ENCODE measurements around the gene MICAL2. TPM values are rescaled to one million over a fixed set of nuclear protein-coding genes. Genes with fewer than 3 reads are reported as not detected.

MICAL2 gene
- total RNA-seq, 1 experiment from 2014 or later: 247 TPM

GRCh38 chr11:12225046-12225739 lies 114.8 kb downstream of the MICAL2 start:
- Mint-ChIP-seq H3K4me1 (ENCODE audit: low read depth, unreplicated experiment) (peaks cover 41% of the 10 kb centered on the region), H3K4me3 (ENCODE audit: unreplicated experiment) (no peak overlapping the region), H3K27ac (ENCODE audit: unreplicated experiment) (peak overlapping the region; percentile 81), H3K36me3 (ENCODE audit: insufficient read depth, unreplicated experiment) (peaks cover 100% of the 10 kb centered on the region), H3K27me3 (ENCODE audit: insufficient read depth, unreplicated experiment) (no peaks in the 10 kb centered on the region), H3K9me3 (ENCODE audit: unreplicated experiment) (no peaks in the 10 kb centered on the region)
- ChIA-PET CTCF (no interaction called here), POLR2A (no interaction called here)
- BruUV-seq (replicated peaks): no TSS peak
- Histone ChIP-seq H3K4me1 (peaks cover 55% of the 10 kb centered on the region), H3K9me3 (no peaks in the 10 kb centered on the region), H3K4me3 (ENCODE audit: low read depth, low read length) (no peak overlapping the region), H3K36me3 (ENCODE audit: control insufficient read depth, insufficient read depth, low read length) (peaks cover 13% of the 10 kb centered on the region), H3K27me3 (replicated peaks; ENCODE audit: control insufficient read depth, insufficient read depth, low read length) (no peaks in the 10 kb centered on the region)
- no peak for TF ChIP-seq CTCF (IDR thresholded peaks at IDR 0.05; ENCODE audit: insufficient read depth in 1 of 2, low read depth in 1 of 2, low read length in 1 of 2, severe bottlenecking in 1 of 2, unreplicated experiment in 1 of 2)
- intact Hi-C loops (cut with micrococcal nuclease; ENCODE audit: unreplicated experiment): no loop called here
- DNase-seq: no peak

GRCh38 chr11:12226093-12226492 lies 115.7 kb downstream of the MICAL2 start:
- H3K4me1 Mint-ChIP-seq (ENCODE audit: low read depth, unreplicated experiment): peaks cover 46% of the 10 kb centered on the region
- no peak for DNase-seq
- H3K36me3 Mint-ChIP-seq (ENCODE audit: insufficient read depth, unreplicated experiment): peaks cover 100% of the 10 kb centered on the region
- H3K27ac Mint-ChIP-seq (ENCODE audit: unreplicated experiment): peak overlapping the region; percentile 48
- Histone ChIP-seq H3K27me3 (replicated peaks; ENCODE audit: control insufficient read depth, insufficient read depth, low read length) (no peaks in the 10 kb centered on the region), H3K4me3 (ENCODE audit: low read depth, low read length) (no peak overlapping the region), H3K9me3 (no peaks in the 10 kb centered on the region), H3K36me3 (ENCODE audit: control insufficient read depth, insufficient read depth, low read length) (peaks cover 11% of the 10 kb centered on the region), H3K4me1 (peaks cover 50% of the 10 kb centered on the region)
- ChIA-PET POLR2A (no interaction called here), CTCF (no interaction called here)
- no peak for TF ChIP-seq CTCF (IDR thresholded peaks at IDR 0.05; ENCODE audit: insufficient read depth in 1 of 2, low read depth in 1 of 2, low read length in 1 of 2, severe bottlenecking in 1 of 2, unreplicated experiment in 1 of 2)
- H3K4me3 Mint-ChIP-seq (ENCODE audit: unreplicated experiment): no peak overlapping the region
- no TSS peak for BruUV-seq (replicated peaks)
- H3K9me3 Mint-ChIP-seq (ENCODE audit: unreplicated experiment): no peaks in the 10 kb centered on the region
- intact Hi-C loops (cut with micrococcal nuclease; ENCODE audit: unreplicated experiment): no loop called here
- H3K27me3 Mint-ChIP-seq (ENCODE audit: insufficient read depth, unreplicated experiment): no peaks in the 10 kb centered on the region

- Histone ChIP-seq H3K4me1 (peaks cover 50% of the 10 kb centered on the region), H3K27me3 (replicated peaks; ENCODE audit: control insufficient read depth, insufficient read depth, low read length) (no peaks in the 10 kb centered on the region), H3K4me3 (ENCODE audit: low read depth, low read length) (no peak overlapping the region), H3K9me3 (no peaks in the 10 kb centered on the region), H3K36me3 (ENCODE audit: control insufficient read depth, insufficient read depth, low read length) (peaks cover 9% of the 10 kb centered on the region)
- Mint-ChIP-seq H3K4me3 (ENCODE audit: unreplicated experiment) (no peak overlapping the region), H3K27ac (ENCODE audit: unreplicated experiment) (peak overlapping the region; percentile 75), H3K27me3 (ENCODE audit: insufficient read depth, unreplicated experiment) (no peaks in the 10 kb centered on the region), H3K4me1 (ENCODE audit: low read depth, unreplicated experiment) (peaks cover 45% of the 10 kb centered on the region), H3K9me3 (ENCODE audit: unreplicated experiment) (no peaks in the 10 kb centered on the region), H3K36me3 (ENCODE audit: insufficient read depth, unreplicated experiment) (peaks cover 100% of the 10 kb centered on the region)
- no TSS peak for BruUV-seq (replicated peaks)
- POLR2A ChIA-PET: no interaction called here
- intact Hi-C loops (cut with micrococcal nuclease; ENCODE audit: unreplicated experiment): no loop called here
- no peak for DNase-seq
- CTCF ChIA-PET: no interaction called here
- TF ChIP-seq CTCF (IDR thresholded peaks at IDR 0.05; ENCODE audit: insufficient read depth in 1 of 2, low read depth in 1 of 2, low read length in 1 of 2, severe bottlenecking in 1 of 2, unreplicated experiment in 1 of 2): no peak
These were observed 119.2 kb downstream of the MICAL2 start for GRCh38 chr11:12229450-12230229.

All from Caco-2 (cell line).